Activated CD8-positive, alpha-beta memory T cell treated with anti-CD3 and anti-CD28 coated beads for 36 hours (primary cell): ENCODE results near the gene CDK14. TPM values are rescaled to one million over a fixed set of nuclear protein-coding genes. Genes with fewer than 3 reads are reported as not detected.
"Not testable (repeated sequence)": the region's sequence is repeated elsewhere in the genome, so short reads cannot be mapped to it uniquely, and the experiment has no call there.

Source experiments
- CTCF ChIA-PET: fragments of 350-600 bp; sonication (Branson Sonifier 250); formaldehyde crosslinking; loops from one replicate; lab custom pipeline; 2021; ENCODE audit warnings: antibody characterized with exemption; lab: Charles Lee
- POLR2A ChIA-PET: fragments of 350-600 bp; sonication (Branson Sonifier 250); formaldehyde crosslinking; loops from one replicate; lab custom pipeline; 2021; ENCODE audit warnings: antibody characterized with exemption; lab: Charles Lee
- total RNA-seq, 2 experiments: library from RNA; stranded (reverse); gene quantifications; one replicate each; pipeline ENCODE4 v1.2.3, GENCODE V29; 2021

Gene CDK14
- total RNA-seq, 2 experiments from 2014 or later, result 0.31 to 0.40 TPM

GRCh38 chr7:90625051-90625450, 28.9 kb downstream of the CDK14 start:
- CTCF ChIA-PET, result no interaction called here
- POLR2A ChIA-PET, result no interaction called here

GRCh38 chr7:90625562-90625961, 29.4 kb downstream of the CDK14 start:
- ChIA-PET POLR2A (no interaction called here), CTCF (interaction anchor here (0.5 kb wide), 1 partner anchor 13 kb away, joined by 3 read pairs; no protein-coding TSS in a partner anchor)

GRCh38 chr7:90626013-90626412, 29.9 kb downstream of the CDK14 start:
- POLR2A ChIA-PET, result no interaction called here
- CTCF ChIA-PET, result no interaction called here

GRCh38 chr7:90629297-90629918, 33.3 kb downstream of the CDK14 start:
- ChIA-PET POLR2A (no interaction called here), CTCF (no interaction called here)

- CTCF ChIA-PET, result no interaction called here
- POLR2A ChIA-PET, result no interaction called here
Measured at GRCh38 chr7:90631502-90631901, 35.4 kb downstream of the CDK14 start.

- POLR2A ChIA-PET, result not testable (repeated sequence)
Measured at GRCh38 chr7:90639683-90640082, 43.6 kb downstream of the CDK14 start.

GRCh38 chr7:90642978-90643377, 46.9 kb downstream of the CDK14 start:
- POLR2A ChIA-PET, result no interaction called here
- CTCF ChIA-PET, result no interaction called here

More at GRCh38 chr7:90639683-90640082, 43.6 kb downstream of the CDK14 start:
- CTCF ChIA-PET, result not testable (repeated sequence)

GRCh38 chr7:90645784-90646183, 49.7 kb downstream of the CDK14 start:
- ChIA-PET POLR2A (no interaction called here), CTCF (no interaction called here)

GRCh38 chr7:90648107-90648506, 52.0 kb downstream of the CDK14 start:
- CTCF ChIA-PET, result no interaction called here
- POLR2A ChIA-PET, result no interaction called here

GRCh38 chr7:90648834-90649233, 52.7 kb downstream of the CDK14 start:
- ChIA-PET POLR2A (no interaction called here), CTCF (no interaction called here)

- ChIA-PET CTCF (no interaction called here), POLR2A (no interaction called here)
Measured at GRCh38 chr7:90654718-90655427, 58.8 kb downstream of the CDK14 start.

GRCh38 chr7:90655566-90655965, 59.4 kb downstream of the CDK14 start:
- POLR2A ChIA-PET, result no interaction called here
- CTCF ChIA-PET, result no interaction called here

- CTCF ChIA-PET, result no interaction called here
- POLR2A ChIA-PET, result no interaction called here
Measured at GRCh38 chr7:90657481-90657880, 61.4 kb downstream of the CDK14 start.

- ChIA-PET CTCF (no interaction called here), POLR2A (no interaction called here)
Measured at GRCh38 chr7:90660100-90660499, 64.0 kb downstream of the CDK14 start.

GRCh38 chr7:90660819-90661218, 64.7 kb downstream of the CDK14 start:
- ChIA-PET POLR2A (no interaction called here), CTCF (no interaction called here)

- ChIA-PET POLR2A (no interaction called here), CTCF (no interaction called here)
Measured at GRCh38 chr7:90661290-90662151, 65.4 kb downstream of the CDK14 start.

- POLR2A ChIA-PET, result no interaction called here
- CTCF ChIA-PET, result no interaction called here
Measured at GRCh38 chr7:90663176-90663575, 67.1 kb downstream of the CDK14 start.

GRCh38 chr7:90666186-90666585, 70.1 kb downstream of the CDK14 start:
- ChIA-PET CTCF (no interaction called here), POLR2A (no interaction called here)

- ChIA-PET POLR2A (no interaction called here), CTCF (no interaction called here)
Measured at GRCh38 chr7:90668992-90669391, 72.9 kb downstream of the CDK14 start.

- ChIA-PET CTCF (no interaction called here), POLR2A (no interaction called here)
Measured at GRCh38 chr7:90669492-90669891, 73.4 kb downstream of the CDK14 start.
